ENCODE measurements around the gene WBP2NL. TPM values are rescaled to one million over a fixed set of nuclear protein-coding genes. Genes with fewer than 3 reads are reported as not detected.
"Not testable (repeated sequence)": the region's sequence is repeated elsewhere in the genome, so short reads cannot be mapped to it uniquely, and the experiment has no call there.

The WBP2NL gene
- total RNA-seq (2022) (1.00 and 1.0 TPM in 2 replicates), Bru-seq, nascent RNA (percentile 45 among the genes with signal in this experiment), BruChase-seq, experiment 1, labeled RNA remaining after a 2-hour chase (percentile 43 among the genes with signal in this experiment), BruChase-seq, experiment 2, labeled RNA remaining after a 6-hour chase (percentile 45 among the genes with signal in this experiment)
- long read RNA-seq, partial matches to known transcripts: 1 of 2 reads
- long read RNA-seq, other reads (novel, unspliced or antisense): 1 of 2 reads

DNA sequence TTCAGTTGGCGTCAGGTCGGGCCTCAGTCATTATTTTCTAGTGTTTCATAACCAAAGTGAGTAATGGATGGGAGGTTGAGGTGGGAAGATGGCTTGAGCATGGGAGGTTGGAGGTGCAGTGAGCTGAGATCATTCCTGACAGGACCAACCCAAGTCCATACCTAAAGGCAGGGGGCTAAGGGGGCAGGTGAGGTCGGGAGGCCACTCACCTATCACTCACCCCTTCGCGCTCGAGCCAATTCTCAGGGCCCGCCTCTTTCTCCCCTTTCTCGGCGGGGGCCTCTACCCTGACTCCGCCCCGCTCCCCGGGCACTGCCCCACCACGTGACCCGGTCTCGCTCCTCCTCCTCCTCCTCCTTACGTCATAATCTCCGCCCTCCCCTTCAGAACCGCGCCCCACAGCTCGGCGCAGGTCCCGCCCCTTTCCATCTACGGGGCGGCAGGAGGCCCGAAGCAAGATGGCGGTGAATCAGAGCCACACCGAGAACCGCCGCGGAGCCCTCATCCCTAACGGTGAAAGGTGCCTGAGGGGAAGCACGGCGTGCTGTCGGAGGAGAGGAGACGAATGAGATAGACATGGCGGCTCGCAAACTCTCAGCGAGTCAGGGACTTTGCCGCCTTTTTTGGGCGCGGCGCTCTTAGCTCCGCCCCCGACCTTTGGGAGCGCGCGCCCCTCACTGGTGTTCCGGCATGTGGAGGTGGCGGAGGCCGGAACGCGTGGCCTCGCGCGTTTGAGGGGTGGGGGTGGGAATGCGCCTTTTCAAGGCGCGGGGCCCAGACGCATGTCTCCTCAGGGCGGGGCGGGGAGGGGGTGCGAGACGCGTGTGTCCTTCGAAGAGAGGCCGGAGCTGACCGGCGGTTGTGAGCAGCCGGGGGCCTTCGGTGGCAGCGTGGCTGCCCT is at the start of gene WBP2NL:
Gene WBP2NL, plus strand, starts transcription at position 428 of the 901 bp plus-strand sequence. Its CDS starts 31 bp downstream, at position 459.
- no TSS peak for BruUV-seq (replicated peaks)
- peak within 1 kb of the TSS; percentile 87 for H3K4me3 Mint-ChIP-seq (ENCODE audit: unreplicated experiment)
- intact Hi-C loops (cut with micrococcal nuclease; ENCODE audit: unreplicated experiment): loop anchor here (2.0 kb wide), 1 partner anchor 52 kb away; the partner anchor contains the start of gene CENPM
- H3K9me3 Mint-ChIP-seq (ENCODE audit: unreplicated experiment): no peaks in the 10 kb centered on the region
- no peaks in the 10 kb centered on the region for H3K36me3 ChIP-seq (ENCODE audit: control insufficient read depth, insufficient read depth, low read length)
- H3K27me3 ChIP-seq (replicated peaks; ENCODE audit: control insufficient read depth, insufficient read depth, low read length): no peaks in the 10 kb centered on the region
- peak; percentile 88 for DNase-seq
- TF ChIP-seq, protein P1, sequence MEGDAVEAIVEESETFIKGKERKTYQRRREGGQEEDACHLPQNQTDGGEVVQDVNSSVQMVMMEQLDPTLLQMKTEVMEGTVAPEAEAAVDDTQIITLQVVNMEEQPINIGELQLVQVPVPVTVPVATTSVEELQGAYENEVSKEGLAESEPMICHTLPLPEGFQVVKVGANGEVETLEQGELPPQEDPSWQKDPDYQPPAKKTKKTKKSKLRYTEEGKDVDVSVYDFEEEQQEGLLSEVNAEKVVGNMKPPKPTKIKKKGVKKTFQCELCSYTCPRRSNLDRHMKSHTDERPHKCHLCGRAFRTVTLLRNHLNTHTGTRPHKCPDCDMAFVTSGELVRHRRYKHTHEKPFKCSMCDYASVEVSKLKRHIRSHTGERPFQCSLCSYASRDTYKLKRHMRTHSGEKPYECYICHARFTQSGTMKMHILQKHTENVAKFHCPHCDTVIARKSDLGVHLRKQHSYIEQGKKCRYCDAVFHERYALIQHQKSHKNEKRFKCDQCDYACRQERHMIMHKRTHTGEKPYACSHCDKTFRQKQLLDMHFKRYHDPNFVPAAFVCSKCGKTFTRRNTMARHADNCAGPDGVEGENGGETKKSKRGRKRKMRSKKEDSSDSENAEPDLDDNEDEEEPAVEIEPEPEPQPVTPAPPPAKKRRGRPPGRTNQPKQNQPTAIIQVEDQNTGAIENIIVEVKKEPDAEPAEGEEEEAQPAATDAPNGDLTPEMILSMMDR (IDR thresholded peaks at IDR 0.05; ENCODE audit: insufficient read depth in 1 of 2, low read depth in 1 of 2, low read length in 1 of 2, severe bottlenecking in 1 of 2, unreplicated experiment in 1 of 2): no peak
- ChIA-PET POLR2A (interaction anchor here (0.5 to 0.9 kb wide), 5 partner anchors 37 to 374 kb away, joined by 3 to 5 read pairs (median 3); partner anchors contain the start of gene CENPM), CTCF (interaction anchor here (0.6 to 1.0 kb wide), 6 partner anchors 11 to 520 kb away, joined by 3 to 8 read pairs (median 5); partner anchors contain the start of gene CENPM)
- peaks cover 9% of the 10 kb centered on the region for H3K36me3 Mint-ChIP-seq (ENCODE audit: insufficient read depth, unreplicated experiment)
- no peaks in the 10 kb centered on the region for H3K4me1 Mint-ChIP-seq (ENCODE audit: low read depth, unreplicated experiment)
- peak within 1 kb of the TSS; percentile 55 for H3K4me3 ChIP-seq (ENCODE audit: low read depth, low read length)
- no peaks in the 10 kb centered on the region for H3K9me3 ChIP-seq
- H3K27ac Mint-ChIP-seq (ENCODE audit: unreplicated experiment): peak within 1 kb of the TSS; percentile 96
- H3K27me3 Mint-ChIP-seq (ENCODE audit: insufficient read depth, unreplicated experiment): peaks cover 4% of the 10 kb centered on the region
- peaks cover 5% of the 10 kb centered on the region for H3K4me1 ChIP-seq

- H3K27me3 ChIP-seq (replicated peaks; ENCODE audit: control insufficient read depth, insufficient read depth, low read length); POLR2A ChIA-PET; BruUV-seq (replicated peaks): not testable (repeated sequence)
Observed at GRCh38 chr22:41948928-41949296, 49.7 kb upstream of the WBP2NL start.

DNA sequence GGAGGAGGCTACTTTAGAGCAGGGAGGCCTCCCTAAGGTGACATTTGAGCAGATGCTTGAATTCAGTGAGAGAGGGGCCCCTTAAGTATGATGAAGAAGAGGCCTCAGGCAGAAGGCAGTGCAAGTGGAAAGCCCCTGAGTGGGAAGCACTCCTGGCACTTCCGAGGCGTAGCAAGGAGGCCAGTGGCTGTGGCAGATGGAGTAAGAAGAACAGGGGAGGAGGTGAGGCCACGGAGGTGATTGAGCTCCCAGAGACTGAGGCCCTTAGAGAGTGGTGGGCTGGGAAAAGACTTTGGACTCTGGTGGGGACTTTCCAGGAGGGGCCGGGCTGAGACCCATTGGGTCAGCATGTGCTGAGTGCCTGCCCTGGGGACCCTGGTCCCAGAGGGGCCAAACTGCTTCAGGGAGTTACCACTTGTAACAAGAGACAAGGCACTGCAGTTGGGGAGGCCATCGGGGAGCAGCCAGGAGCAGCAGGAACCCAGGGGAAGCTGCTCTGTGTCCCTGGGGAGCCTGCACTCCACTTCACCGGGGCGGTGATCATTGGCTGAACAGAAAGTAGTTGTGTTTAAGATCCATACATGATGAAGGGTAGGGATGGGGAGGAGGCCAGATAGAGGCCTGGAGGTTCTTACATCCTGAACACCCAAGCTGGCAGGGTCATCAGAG is 49.2 kb upstream of the WBP2NL start:
- DNase-seq: no peak
- peaks cover 13% of the 10 kb centered on the region for H3K4me1 Mint-ChIP-seq (ENCODE audit: low read depth, unreplicated experiment)
- no TSS peak for BruUV-seq (replicated peaks)
- no peaks in the 10 kb centered on the region for H3K9me3 ChIP-seq
- POLR2A ChIA-PET: no interaction called here
- H3K4me3 ChIP-seq (ENCODE audit: low read depth, low read length): no peak overlapping the region
- peaks cover 11% of the 10 kb centered on the region for H3K4me1 ChIP-seq
- no peaks in the 10 kb centered on the region for H3K9me3 Mint-ChIP-seq (ENCODE audit: unreplicated experiment)
- TF ChIP-seq, protein P1 (IDR thresholded peaks at IDR 0.05; ENCODE audit: insufficient read depth in 1 of 2, low read depth in 1 of 2, low read length in 1 of 2, severe bottlenecking in 1 of 2, unreplicated experiment in 1 of 2): no peak
- CTCF ChIA-PET: interaction anchor here (0.6 kb wide), 2 partner anchors 25 to 255 kb away, joined by 3 read pairs; no protein-coding TSS in a partner anchor
- H3K36me3 Mint-ChIP-seq (ENCODE audit: insufficient read depth, unreplicated experiment): peaks cover 25% of the 10 kb centered on the region
- H3K27me3 Mint-ChIP-seq (ENCODE audit: insufficient read depth, unreplicated experiment): no peaks in the 10 kb centered on the region
- H3K27ac Mint-ChIP-seq (ENCODE audit: unreplicated experiment): no peak overlapping the region
- H3K4me3 Mint-ChIP-seq (ENCODE audit: unreplicated experiment): no peak overlapping the region
- intact Hi-C loops (cut with micrococcal nuclease; ENCODE audit: unreplicated experiment): loop anchor here (5.0 kb wide), 1 partner anchor 123 kb away; the partner anchor contains the start of genes NAGA and PHETA2
- no peaks in the 10 kb centered on the region for H3K36me3 ChIP-seq (ENCODE audit: control insufficient read depth, insufficient read depth, low read length)
- no peaks in the 10 kb centered on the region for H3K27me3 ChIP-seq (replicated peaks; ENCODE audit: control insufficient read depth, insufficient read depth, low read length)

More at GRCh38 chr22:41948928-41949296, 49.7 kb upstream of the WBP2NL start:
- H3K4me3 ChIP-seq (ENCODE audit: low read depth, low read length); DNase-seq; H3K27ac Mint-ChIP-seq (ENCODE audit: unreplicated experiment); H3K9me3 Mint-ChIP-seq (ENCODE audit: unreplicated experiment); H3K27me3 Mint-ChIP-seq (ENCODE audit: insufficient read depth, unreplicated experiment); H3K4me3 Mint-ChIP-seq (ENCODE audit: unreplicated experiment); H3K36me3 ChIP-seq (ENCODE audit: control insufficient read depth, insufficient read depth, low read length); H3K9me3 ChIP-seq: not testable (repeated sequence)
- H3K4me1 ChIP-seq: peaks cover 11% of the 10 kb centered on the region
- CTCF ChIA-PET: interaction anchor here (0.6 kb wide), 2 partner anchors 24 to 254 kb away, joined by 3 read pairs; no protein-coding TSS in a partner anchor
- peaks cover 29% of the 10 kb centered on the region for H3K36me3 Mint-ChIP-seq (ENCODE audit: insufficient read depth, unreplicated experiment)
- intact Hi-C loops (cut with micrococcal nuclease; ENCODE audit: unreplicated experiment): loop anchor here (5.0 kb wide), 1 partner anchor 123 kb away; the partner anchor contains the start of genes NAGA and PHETA2
- H3K4me1 Mint-ChIP-seq (ENCODE audit: low read depth, unreplicated experiment): peaks cover 13% of the 10 kb centered on the region

Measured in Caco-2 (cell line).